NB4 (cell line): ENCODE results near the gene TBC1D4.

ENCODE experiments used
- CTCF ChIP-seq: IDR thresholded peaks from one replicate; pipeline ENCODE4 v1.5.1; 2012; ENCODE audit warnings: low read depth, low read length
- POLR2A ChIP-seq: IDR thresholded peaks from 2 replicates; pipeline ENCODE4 v1.6.1; 2011; ENCODE audit warnings: mild to moderate bottlenecking; ENCODE audit not compliant: insufficient read length; ENCODE audit errors: extremely low read depth

- no peak for TF ChIP-seq CTCF
- TF ChIP-seq POLR2A: no peak
These were observed 174.5 kb downstream of the TBC1D4 start for GRCh38 chr13:75307370-75307949.
